ENCODE data around the gene TMEM60. TPM values are rescaled to one million over a fixed set of nuclear protein-coding genes. Genes with fewer than 3 reads are reported as not detected.
A peak's percentile ranks its signal among the peaks of the same experiment; 100 is the strongest.

TMEM60 gene
- total and polyA plus RNA-seq, 2 of the 8 experiments (the other 6 are each of a cell fraction or from before 2014, with no cell fraction given), result 22.1 to 29.2 TPM

GRCh38 chr7:77759294-77759889, 38.8 kb downstream of the TMEM60 start (continued):
- TF ChIP-seq CTCF (IDR thresholded peaks at IDR 0.05; ENCODE audit: control extremely low read depth in 1 of 3, insufficient read depth in 1 of 3, low read depth in 1 of 3, low read length in 3 of 3), result peak in 2 of 3 experiments; percentile 62 to 69; a peak in 2 of 4 replicates
- no peak for TF ChIP-seq SIRT6 (IDR thresholded peaks at IDR 0.05; ENCODE audit: low read length)
- TF ChIP-seq ASH2L (IDR thresholded peaks at IDR 0.05; ENCODE audit: low read length), result no peak
